ENCODE data around the gene SND1.

SND1 gene

GRCh38 chr7:127840226-127840951 lies 188.4 kb downstream of the SND1 start:
- Histone ChIP-seq H3K4me3 (replicated peaks; ENCODE audit: insufficient read depth, low read length) (no peak overlapping the region), H3K27me3 (ENCODE audit: insufficient read depth, poor library complexity, severe bottlenecking) (no peaks in the 10 kb centered on the region), H3K27ac (replicated peaks) (no peak overlapping the region)
- no peak for TF ChIP-seq SPI1 (IDR thresholded peaks at IDR 0.05; ENCODE audit: borderline replicate concordance, low read depth)
- TF ChIP-seq POLR2AphosphoS5 (IDR thresholded peaks at IDR 0.05; ENCODE audit: low read depth) = no peak
- TF ChIP-seq CTCF (IDR thresholded peaks at IDR 0.05; ENCODE audit: insufficient read depth, low read length) = no peak
- no peak for TF ChIP-seq REST (IDR thresholded peaks at IDR 0.05; ENCODE audit: insufficient replicate concordance, low read depth)
- TF ChIP-seq GABPA (IDR thresholded peaks at IDR 0.05; ENCODE audit: low read depth) = no peak
- DNase-seq (ENCODE audit: low read depth in 1 of 2, low spot score in 1 of 2) = no peak

- no peak overlapping the region for H3K4me3 ChIP-seq (replicated peaks; ENCODE audit: insufficient read depth, low read length)
- H3K27ac ChIP-seq (replicated peaks) = no peak overlapping the region
- no peaks in the 10 kb centered on the region for H3K27me3 ChIP-seq (ENCODE audit: insufficient read depth, poor library complexity, severe bottlenecking)
- TF ChIP-seq REST (IDR thresholded peaks at IDR 0.05; ENCODE audit: insufficient replicate concordance, low read depth) (no peak), CTCF (IDR thresholded peaks at IDR 0.05; ENCODE audit: insufficient read depth, low read length) (no peak), GABPA (IDR thresholded peaks at IDR 0.05; ENCODE audit: low read depth) (no peak), SPI1 (IDR thresholded peaks at IDR 0.05; ENCODE audit: borderline replicate concordance, low read depth) (no peak), POLR2AphosphoS5 (IDR thresholded peaks at IDR 0.05; ENCODE audit: low read depth) (no peak)
- no peak for DNase-seq (ENCODE audit: low read depth in 1 of 2, low spot score in 1 of 2)
Observed at GRCh38 chr7:127844165-127844564, 192.2 kb downstream of the SND1 start.

GRCh38 chr7:127844707-127845331 lies 192.8 kb downstream of the SND1 start:
- no peak overlapping the region for H3K4me3 ChIP-seq (replicated peaks; ENCODE audit: insufficient read depth, low read length)
- peak; percentile 26 to 33 for DNase-seq (ENCODE audit: low read depth in 1 of 2, low spot score in 1 of 2)
- H3K27me3 ChIP-seq (ENCODE audit: insufficient read depth, poor library complexity, severe bottlenecking) = no peaks in the 10 kb centered on the region
- TF ChIP-seq POLR2AphosphoS5 (IDR thresholded peaks at IDR 0.05; ENCODE audit: low read depth) = no peak
- no peak for TF ChIP-seq CTCF (IDR thresholded peaks at IDR 0.05; ENCODE audit: insufficient read depth, low read length)
- TF ChIP-seq GABPA (IDR thresholded peaks at IDR 0.05; ENCODE audit: low read depth) = no peak
- TF ChIP-seq SPI1 (IDR thresholded peaks at IDR 0.05; ENCODE audit: borderline replicate concordance, low read depth) = no peak
- TF ChIP-seq REST (IDR thresholded peaks at IDR 0.05; ENCODE audit: insufficient replicate concordance, low read depth) = no peak
- no peak overlapping the region for H3K27ac ChIP-seq (replicated peaks)

All from HL-60 (cell line).